Measurements from ENCODE around the gene RSBN1L. TPM values are rescaled to one million over a fixed set of nuclear protein-coding genes. Genes with fewer than 3 reads are reported as not detected.

RSBN1L gene
- total and polyA plus RNA-seq, 2 of the 8 experiments (the other 6 are each of a cell fraction or from before 2014, with no cell fraction given), result 4.1 to 22.1 TPM

- no peak for TF ChIP-seq SP4 (IDR thresholded peaks at IDR 0.05; ENCODE audit: low read length)
- TF ChIP-seq CEBPB (IDR thresholded peaks at IDR 0.05; ENCODE audit: low read depth, low read length), result no peak
- TF ChIP-seq SP2 (IDR thresholded peaks at IDR 0.05; ENCODE audit: low read length), result no peak
Measured at GRCh38 chr7:77731716-77732115, 35.5 kb downstream of the RSBN1L start (continued).

Measured in H1 (cell line).